WTC11 (cell line): ENCODE results near the gene HYAL1. TPM values are rescaled to one million over a fixed set of nuclear protein-coding genes. Genes with fewer than 3 reads are reported as not detected.
A peak's percentile ranks its signal among the peaks of the same experiment; 100 is the strongest.

Source experiments
- ATAC-seq: fragments of 200-7000 bp; cut with Tn5 transposase; 2 replicates; pipeline ENCODE4 v1.10.0; 2021; ENCODE audit warnings: mild to moderate bottlenecking, moderate library complexity
- CTCF ChIA-PET: fragments of 300-600 bp; sonication (Branson Sonifier 250); formaldehyde crosslinking; loops from one replicate; lab custom pipeline; 2021; ENCODE audit warnings: antibody characterized with exemption; lab: Charles Lee
- POLR2A ChIA-PET: fragments of 350-600 bp; sonication (Branson Sonifier 250); formaldehyde crosslinking; loops from one replicate; lab custom pipeline; 2021; ENCODE audit warnings: antibody characterized with exemption; lab: Charles Lee
- DNase-seq: peaks from one replicate; pipeline ENCODE4 v3.0.0; 2021; ENCODE audit warnings: low spot score
- H3K27ac Mint-ChIP-seq: 2 replicates; pipeline ENCODE4 v1.8.0; 2021; ENCODE audit warnings: mixed read lengths
- H3K27me3 Mint-ChIP-seq: 2 replicates; pipeline ENCODE4 v1.8.0; 2021; ENCODE audit warnings: low read depth, mild to moderate bottlenecking, moderate library complexity, mixed read lengths
- H3K36me3 Mint-ChIP-seq: 2 replicates; pipeline ENCODE4 v1.8.0; 2021; ENCODE audit warnings: mixed read lengths
- H3K4me1 Mint-ChIP-seq: 2 replicates; pipeline ENCODE4 v1.8.0; 2022; ENCODE audit warnings: mixed read lengths
- H3K4me3 Mint-ChIP-seq: 2 replicates; pipeline ENCODE4 v1.8.0; 2021; ENCODE audit warnings: mild to moderate bottlenecking, moderate library complexity, mixed read lengths
- H3K9me3 Mint-ChIP-seq: 2 replicates; pipeline ENCODE4 v1.8.0; 2021; ENCODE audit warnings: mixed read lengths
- CREB1 ChIP-seq: sonication (generic); formaldehyde crosslinking; IDR thresholded peaks from 2 replicates; pipeline ENCODE4 v1.8.0; 2023; ENCODE audit warnings: mild to moderate bottlenecking, missing genetic modification reagents
- ERG ChIP-seq: fragments of 250-450 bp; sonication (Bioruptor Pico); IDR thresholded peaks from 2 replicates; pipeline ENCODE4 v1.8.0; 2021; ENCODE audit warnings: mild to moderate bottlenecking
- FOXP1 ChIP-seq: sonication (generic); formaldehyde crosslinking; IDR thresholded peaks from 2 replicates; pipeline ENCODE4 v1.8.0; 2022; ENCODE audit warnings: missing genetic modification reagents, mild to moderate bottlenecking, moderate library complexity, borderline replicate concordance
- GABPB1 ChIP-seq: sonication (generic); formaldehyde crosslinking; IDR thresholded peaks from 2 replicates; pipeline ENCODE4 v1.8.1; 2023; ENCODE audit warnings: mild to moderate bottlenecking, missing genetic modification reagents
- HMGXB4 ChIP-seq: sonication (generic); formaldehyde crosslinking; IDR thresholded peaks from 2 replicates; pipeline ENCODE4 v1.8.1; 2023; ENCODE audit warnings: mild to moderate bottlenecking, moderate library complexity, missing genetic modification reagents
- MXD4 ChIP-seq: fragments of 250-450 bp; sonication (Bioruptor Pico); IDR thresholded peaks from 2 replicates; pipeline ENCODE4 v1.8.0; 2021; ENCODE audit warnings: mild to moderate bottlenecking, moderate library complexity, borderline replicate concordance
- NFE2L1 ChIP-seq: sonication (generic); formaldehyde crosslinking; IDR thresholded peaks from 2 replicates; pipeline ENCODE4 v1.8.1; 2023; ENCODE audit warnings: missing genetic modification reagents
- SMAD3 ChIP-seq: sonication (generic); formaldehyde crosslinking; IDR thresholded peaks from 2 replicates; pipeline ENCODE4 v1.8.0; 2022; ENCODE audit warnings: missing genetic modification reagents, mild to moderate bottlenecking, borderline replicate concordance
- ZBTB21 ChIP-seq: sonication (generic); formaldehyde crosslinking; IDR thresholded peaks from 2 replicates; pipeline ENCODE4 v1.8.1; 2023; ENCODE audit warnings: mild to moderate bottlenecking, missing genetic modification reagents, borderline replicate concordance
- ZBTB43 ChIP-seq: sonication (generic); formaldehyde crosslinking; IDR thresholded peaks from 2 replicates; pipeline ENCODE4 v1.8.1; 2023; ENCODE audit warnings: mild to moderate bottlenecking, missing genetic modification reagents
- ZNF263 ChIP-seq: sonication (generic); formaldehyde crosslinking; IDR thresholded peaks from 2 replicates; pipeline ENCODE4 v1.8.1; 2022; ENCODE audit warnings: low read depth, mild to moderate bottlenecking, moderate library complexity, missing genetic modification reagents
- ZNF281 ChIP-seq: sonication (generic); formaldehyde crosslinking; IDR thresholded peaks from 2 replicates; pipeline ENCODE4 v1.8.0; 2023; ENCODE audit warnings: mild to moderate bottlenecking, missing genetic modification reagents
- ZNF671 ChIP-seq: fragments of 250-450 bp; sonication (Bioruptor Pico); IDR thresholded peaks from 2 replicates; pipeline ENCODE4 v1.8.0; 2021; ENCODE audit warnings: mild to moderate bottlenecking
- total RNA-seq: library from RNA; stranded (reverse); gene quantifications from 3 replicates; pipeline ENCODE4 v1.2.3, GENCODE V29; 2021
- TF ChIP-seq, protein P1 (sequence below): sonication (generic); formaldehyde crosslinking; IDR thresholded peaks from 2 replicates; pipeline ENCODE4 v1.8.0; 2022; ENCODE audit warnings: mild to moderate bottlenecking, missing genetic modification reagents
- TF ChIP-seq, protein P2 (sequence below): fragments of 250-450 bp; sonication (Bioruptor Pico); IDR thresholded peaks from 2 replicates; pipeline ENCODE4 v2.1.2; 2022; ENCODE audit warnings: mild to moderate bottlenecking, moderate library complexity
- TF ChIP-seq, protein P3 (sequence below): sonication (generic); formaldehyde crosslinking; IDR thresholded peaks from 2 replicates; pipeline ENCODE4 v1.8.1; 2022; ENCODE audit warnings: low read depth, missing genetic modification reagents, borderline replicate concordance
- TF ChIP-seq, protein P4 (sequence below): sonication (generic); formaldehyde crosslinking; IDR thresholded peaks from 2 replicates; pipeline ENCODE4 v1.8.0; 2022; ENCODE audit warnings: missing genetic modification reagents
- TF ChIP-seq, protein P5 (sequence below): fragments of 200-600 bp; IDR thresholded peaks from 2 replicates; pipeline ENCODE4 v1.8.0; 2022; ENCODE audit warnings: antibody characterized with exemption

Gene HYAL1
- total RNA-seq, 1 experiment from 2014 or later: 3.4 TPM

DNA sequence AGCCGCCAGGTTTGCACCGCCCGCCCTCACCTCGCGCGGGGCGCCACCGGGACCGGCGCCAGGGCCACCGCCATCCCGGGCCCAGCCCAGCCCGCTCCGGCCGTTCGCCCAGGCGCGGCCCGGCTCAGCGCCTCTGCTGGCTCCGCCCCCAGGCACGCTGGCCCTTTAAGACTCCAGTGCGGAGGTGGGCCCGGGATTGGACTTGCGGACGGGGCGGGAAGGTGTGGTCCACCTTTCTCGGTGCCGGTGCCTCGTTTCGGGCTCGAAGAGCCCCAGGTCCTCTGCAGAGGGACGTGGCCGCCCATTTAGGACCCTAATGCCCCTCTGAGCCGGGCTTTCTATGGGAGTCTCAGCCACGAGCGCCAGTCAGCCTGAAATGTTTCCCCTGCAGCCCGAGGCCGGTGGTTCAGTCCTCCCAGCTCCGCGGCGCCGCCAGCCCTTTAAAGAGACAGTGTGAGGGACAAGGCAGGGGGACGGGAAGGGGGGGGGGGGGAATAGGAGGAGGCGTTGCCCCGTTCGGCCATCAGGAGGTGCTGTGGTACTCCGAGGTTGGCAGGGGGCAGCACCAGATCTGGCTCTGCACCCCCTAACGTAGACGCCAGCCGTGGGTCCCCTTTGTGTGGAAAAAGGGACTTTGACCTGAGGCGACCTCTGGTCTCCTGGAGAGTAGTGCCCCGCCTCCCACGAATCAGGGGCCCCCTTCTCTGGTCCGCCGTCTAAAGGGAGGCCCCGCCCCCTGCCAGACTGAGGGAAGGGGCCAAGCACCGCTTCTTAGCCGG, 18.2 kb upstream of the HYAL1 start:
- Mint-ChIP-seq H3K27ac (peak overlapping the region; percentile 97), H3K27me3 (no peaks in the 10 kb centered on the region), H3K4me3 (peak overlapping the region; percentile 88), H3K36me3 (peaks cover 33% of the 10 kb centered on the region), H3K9me3 (no peaks in the 10 kb centered on the region), H3K4me1 (peaks cover 40% of the 10 kb centered on the region)
- ChIA-PET POLR2A (interaction anchor here (0.6 to 2.0 kb wide), 5 partner anchors 16 to 125 kb away, joined by 3 to 8 read pairs (median 5); partner anchors contain the start of genes HYAL3 and NAA80), CTCF (interaction anchor here (0.6 to 5.5 kb wide), 38 partner anchors 11 to 1381 kb away, joined by 3 to 95 read pairs (median 4); partner anchors contain the start of genes CYB561D2, HEMK1, HYAL1 and HYAL3)
- ATAC-seq (peak; percentile 71), DNase-seq (peak; percentile 90)
- no peak for TF ChIP-seq GABPB1 (CRISPR knock-in tag)
- TF ChIP-seq, protein P1, sequence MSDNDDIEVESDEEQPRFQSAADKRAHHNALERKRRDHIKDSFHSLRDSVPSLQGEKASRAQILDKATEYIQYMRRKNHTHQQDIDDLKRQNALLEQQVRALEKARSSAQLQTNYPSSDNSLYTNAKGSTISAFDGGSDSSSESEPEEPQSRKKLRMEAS: peak; percentile 28; the same call in 1 of the 2 replicates
- TF ChIP-seq, protein P2, sequence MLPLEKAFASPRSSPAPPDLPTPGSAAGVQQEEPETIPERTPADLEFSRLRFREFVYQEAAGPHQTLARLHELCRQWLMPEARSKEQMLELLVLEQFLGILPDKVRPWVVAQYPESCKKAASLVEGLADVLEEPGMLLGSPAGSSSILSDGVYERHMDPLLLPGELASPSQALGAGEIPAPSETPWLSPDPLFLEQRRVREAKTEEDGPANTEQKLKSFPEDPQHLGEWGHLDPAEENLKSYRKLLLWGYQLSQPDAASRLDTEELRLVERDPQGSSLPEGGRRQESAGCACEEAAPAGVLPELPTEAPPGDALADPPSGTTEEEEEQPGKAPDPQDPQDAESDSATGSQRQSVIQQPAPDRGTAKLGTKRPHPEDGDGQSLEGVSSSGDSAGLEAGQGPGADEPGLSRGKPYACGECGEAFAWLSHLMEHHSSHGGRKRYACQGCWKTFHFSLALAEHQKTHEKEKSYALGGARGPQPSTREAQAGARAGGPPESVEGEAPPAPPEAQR (CRISPR knock-in tag): no peak
- TF ChIP-seq ZNF281 (CRISPR knock-in tag): 0 out of 2 replicates have a peak, but pooled peaks have one; percentile 56
- TF ChIP-seq, protein P3, sequence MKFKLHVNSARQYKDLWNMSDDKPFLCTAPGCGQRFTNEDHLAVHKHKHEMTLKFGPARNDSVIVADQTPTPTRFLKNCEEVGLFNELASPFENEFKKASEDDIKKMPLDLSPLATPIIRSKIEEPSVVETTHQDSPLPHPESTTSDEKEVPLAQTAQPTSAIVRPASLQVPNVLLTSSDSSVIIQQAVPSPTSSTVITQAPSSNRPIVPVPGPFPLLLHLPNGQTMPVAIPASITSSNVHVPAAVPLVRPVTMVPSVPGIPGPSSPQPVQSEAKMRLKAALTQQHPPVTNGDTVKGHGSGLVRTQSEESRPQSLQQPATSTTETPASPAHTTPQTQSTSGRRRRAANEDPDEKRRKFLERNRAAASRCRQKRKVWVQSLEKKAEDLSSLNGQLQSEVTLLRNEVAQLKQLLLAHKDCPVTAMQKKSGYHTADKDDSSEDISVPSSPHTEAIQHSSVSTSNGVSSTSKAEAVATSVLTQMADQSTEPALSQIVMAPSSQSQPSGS: no peak
- peak; percentile 25; the same call in 1 of the 2 replicates for TF ChIP-seq NFE2L1 (CRISPR knock-in tag)
- TF ChIP-seq, protein P4, sequence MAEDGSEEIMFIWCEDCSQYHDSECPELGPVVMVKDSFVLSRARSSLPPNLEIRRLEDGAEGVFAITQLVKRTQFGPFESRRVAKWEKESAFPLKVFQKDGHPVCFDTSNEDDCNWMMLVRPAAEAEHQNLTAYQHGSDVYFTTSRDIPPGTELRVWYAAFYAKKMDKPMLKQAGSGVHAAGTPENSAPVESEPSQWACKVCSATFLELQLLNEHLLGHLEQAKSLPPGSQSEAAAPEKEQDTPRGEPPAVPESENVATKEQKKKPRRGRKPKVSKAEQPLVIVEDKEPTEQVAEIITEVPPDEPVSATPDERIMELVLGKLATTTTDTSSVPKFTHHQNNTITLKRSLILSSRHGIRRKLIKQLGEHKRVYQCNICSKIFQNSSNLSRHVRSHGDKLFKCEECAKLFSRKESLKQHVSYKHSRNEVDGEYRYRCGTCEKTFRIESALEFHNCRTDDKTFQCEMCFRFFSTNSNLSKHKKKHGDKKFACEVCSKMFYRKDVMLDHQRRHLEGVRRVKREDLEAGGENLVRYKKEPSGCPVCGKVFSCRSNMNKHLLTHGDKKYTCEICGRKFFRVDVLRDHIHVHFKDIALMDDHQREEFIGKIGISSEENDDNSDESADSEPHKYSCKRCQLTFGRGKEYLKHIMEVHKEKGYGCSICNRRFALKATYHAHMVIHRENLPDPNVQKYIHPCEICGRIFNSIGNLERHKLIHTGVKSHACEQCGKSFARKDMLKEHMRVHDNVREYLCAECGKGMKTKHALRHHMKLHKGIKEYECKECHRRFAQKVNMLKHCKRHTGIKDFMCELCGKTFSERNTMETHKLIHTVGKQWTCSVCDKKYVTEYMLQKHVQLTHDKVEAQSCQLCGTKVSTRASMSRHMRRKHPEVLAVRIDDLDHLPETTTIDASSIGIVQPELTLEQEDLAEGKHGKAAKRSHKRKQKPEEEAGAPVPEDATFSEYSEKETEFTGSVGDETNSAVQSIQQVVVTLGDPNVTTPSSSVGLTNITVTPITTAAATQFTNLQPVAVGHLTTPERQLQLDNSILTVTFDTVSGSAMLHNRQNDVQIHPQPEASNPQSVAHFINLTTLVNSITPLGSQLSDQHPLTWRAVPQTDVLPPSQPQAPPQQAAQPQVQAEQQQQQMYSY (CRISPR knock-in tag): peak; percentile 39; the same call in 1 of the 2 replicates
- TF ChIP-seq HMGXB4 (CRISPR knock-in tag): peak; percentile 65; the same call in 1 of the 2 replicates
- TF ChIP-seq, protein P5, sequence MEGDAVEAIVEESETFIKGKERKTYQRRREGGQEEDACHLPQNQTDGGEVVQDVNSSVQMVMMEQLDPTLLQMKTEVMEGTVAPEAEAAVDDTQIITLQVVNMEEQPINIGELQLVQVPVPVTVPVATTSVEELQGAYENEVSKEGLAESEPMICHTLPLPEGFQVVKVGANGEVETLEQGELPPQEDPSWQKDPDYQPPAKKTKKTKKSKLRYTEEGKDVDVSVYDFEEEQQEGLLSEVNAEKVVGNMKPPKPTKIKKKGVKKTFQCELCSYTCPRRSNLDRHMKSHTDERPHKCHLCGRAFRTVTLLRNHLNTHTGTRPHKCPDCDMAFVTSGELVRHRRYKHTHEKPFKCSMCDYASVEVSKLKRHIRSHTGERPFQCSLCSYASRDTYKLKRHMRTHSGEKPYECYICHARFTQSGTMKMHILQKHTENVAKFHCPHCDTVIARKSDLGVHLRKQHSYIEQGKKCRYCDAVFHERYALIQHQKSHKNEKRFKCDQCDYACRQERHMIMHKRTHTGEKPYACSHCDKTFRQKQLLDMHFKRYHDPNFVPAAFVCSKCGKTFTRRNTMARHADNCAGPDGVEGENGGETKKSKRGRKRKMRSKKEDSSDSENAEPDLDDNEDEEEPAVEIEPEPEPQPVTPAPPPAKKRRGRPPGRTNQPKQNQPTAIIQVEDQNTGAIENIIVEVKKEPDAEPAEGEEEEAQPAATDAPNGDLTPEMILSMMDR: peak; percentile 56; the same call in 1 of the 2 replicates
- TF ChIP-seq MXD4 (CRISPR knock-in tag): no peak
- 0 out of 2 replicates have a peak, but pooled peaks have one; percentile 70 for TF ChIP-seq ZNF671
- TF ChIP-seq ERG (CRISPR knock-in tag): no peak
- 0 out of 2 replicates have a peak, but pooled peaks have one; percentile 9 for TF ChIP-seq ZBTB43 (CRISPR knock-in tag)
- TF ChIP-seq ZBTB21 (CRISPR knock-in tag): no peak
- TF ChIP-seq SMAD3 (CRISPR knock-in tag): peak; percentile 73; the same call in 1 of the 2 replicates
- 0 out of 2 replicates have a peak, but pooled peaks have one; percentile 10 for TF ChIP-seq ZNF263 (CRISPR knock-in tag)
- 0 out of 2 replicates have a peak, but pooled peaks have one; percentile 36 for TF ChIP-seq CREB1 (CRISPR knock-in tag)
- peak; percentile 15; the same call in 1 of the 2 replicates for TF ChIP-seq FOXP1 (CRISPR knock-in tag)
